LNCAP (cell line): ENCODE results near the gene RCSD1.

Experiments
- CTCF ChIP-seq: fragments of 450-650 bp; IDR thresholded peaks from 2 replicates; pipeline ENCODE4 v1.5.1; 2017; ENCODE audit warnings: mild to moderate bottlenecking

Gene RCSD1

DNA sequence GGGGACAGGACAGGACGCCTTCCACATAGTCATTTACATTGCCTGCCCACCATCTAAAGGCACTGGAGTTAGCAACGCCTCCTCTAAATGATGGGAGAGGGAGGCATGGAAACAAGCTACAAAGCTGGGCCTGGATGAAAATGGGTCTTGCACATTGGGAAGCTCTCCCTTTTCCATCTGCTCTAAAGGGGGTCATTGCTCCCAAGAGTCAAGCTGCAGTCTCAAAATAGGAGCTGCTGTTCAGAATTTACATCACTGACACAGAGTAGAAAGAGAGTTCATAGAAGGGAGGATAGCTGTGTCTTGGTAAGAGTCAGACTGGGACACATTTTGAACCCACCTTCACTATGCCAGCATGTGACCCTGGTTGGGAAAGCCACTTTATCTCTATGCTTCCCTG lies 26.6 kb downstream of the RCSD1 start:
- TF ChIP-seq CTCF = no peak

GRCh38 chr1:167658574-167659328 lies 28.7 kb downstream of the RCSD1 start:
- TF ChIP-seq CTCF = no peak

- TF ChIP-seq CTCF = no peak
Observed at GRCh38 chr1:167659450-167659849, 29.4 kb downstream of the RCSD1 start.

GRCh38 chr1:167659881-167660280 lies 29.8 kb downstream of the RCSD1 start:
- no peak for TF ChIP-seq CTCF

DNA sequence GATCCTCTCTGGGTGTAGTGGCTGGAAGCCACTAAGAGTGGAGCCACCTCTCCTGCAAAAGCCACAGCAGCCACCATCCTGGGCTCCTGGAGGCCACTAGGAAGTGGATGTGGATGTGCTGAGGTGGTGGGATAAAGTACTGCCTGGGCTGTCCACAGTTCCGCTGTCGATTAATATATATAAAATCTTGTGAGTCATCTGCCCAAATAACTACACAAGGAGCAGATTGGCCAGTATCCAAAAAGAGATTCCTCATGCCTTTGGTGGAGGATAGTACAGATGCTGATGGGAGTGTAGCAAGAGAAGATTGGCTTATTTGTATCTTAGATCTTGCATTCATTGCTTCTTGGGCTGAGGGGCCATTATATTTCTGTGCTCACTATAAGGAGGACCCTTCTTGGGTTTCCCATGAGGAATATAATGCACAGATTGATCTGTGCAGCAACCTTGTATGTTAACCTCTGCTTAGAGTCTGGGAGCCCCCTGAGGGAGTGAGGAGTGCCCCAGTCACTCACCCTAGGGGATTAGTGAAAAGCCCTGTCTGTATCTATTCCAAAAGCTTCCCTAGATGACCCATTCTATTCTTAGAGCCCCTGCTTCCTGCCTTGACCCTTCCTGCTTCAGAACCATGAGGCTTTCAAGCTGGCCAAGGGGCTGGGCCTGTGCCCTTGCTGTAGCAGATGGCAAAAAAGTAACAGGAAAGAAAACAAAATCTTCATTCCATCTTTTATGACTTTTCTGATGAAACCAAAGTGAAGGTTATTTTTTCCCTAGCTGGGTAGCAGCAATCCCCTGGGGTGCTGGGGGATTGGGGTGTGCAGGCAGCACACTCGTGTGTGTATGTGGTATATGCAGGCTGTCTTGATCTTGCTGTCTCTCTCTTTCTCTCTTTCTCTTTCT lies 31.7 kb downstream of the RCSD1 start:
- TF ChIP-seq CTCF = no peak

DNA sequence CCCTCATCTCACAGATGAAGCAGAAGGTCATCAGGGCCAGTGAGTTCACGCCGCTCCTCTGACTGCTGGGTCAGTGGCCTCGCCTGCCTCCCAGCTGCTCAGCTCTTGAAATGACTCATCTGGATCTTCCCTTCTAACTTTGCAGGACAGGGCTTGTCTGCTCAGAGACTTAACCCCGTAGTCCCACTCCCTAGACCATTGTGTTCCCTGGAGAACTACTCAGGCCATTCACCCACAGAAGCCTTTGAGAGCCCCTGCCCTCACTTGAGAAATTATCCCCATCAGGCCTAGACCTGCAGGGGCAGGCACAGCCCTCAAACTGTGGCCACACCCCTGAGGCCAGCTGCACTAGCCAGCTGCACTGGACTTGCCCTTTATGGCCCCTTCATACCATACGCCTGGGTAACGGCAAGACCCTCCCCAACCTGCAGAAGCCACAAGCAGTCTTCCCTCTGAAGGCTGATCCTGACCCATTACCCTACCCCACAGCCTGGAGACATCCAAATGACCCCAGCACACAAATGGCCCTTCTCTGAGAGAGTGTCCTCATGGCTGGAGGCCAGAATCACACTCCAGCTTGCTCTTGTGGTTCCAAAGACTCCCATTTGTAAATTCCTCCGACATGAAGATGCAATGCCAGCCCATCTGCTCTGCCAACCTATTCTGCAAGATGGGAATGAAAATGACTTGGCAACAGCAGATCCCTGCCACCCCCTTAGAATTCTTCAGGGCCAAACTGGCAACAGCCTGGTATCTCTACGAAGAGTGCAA lies 33.2 kb downstream of the RCSD1 start:
- TF ChIP-seq CTCF = no peak

GRCh38 chr1:167665469-167665868 lies 35.4 kb downstream of the RCSD1 start:
- TF ChIP-seq CTCF = no peak
